Limb (tissue), 2 donors: ENCODE data around the gene MPP4.

ENCODE experiments used
- DNase-seq, 2 donors: peaks; one replicate each; pipeline ENCODE4 v3.0.0-alpha.2; 2016; ENCODE audit errors: extremely low spot score in 2 of 2

Gene MPP4

GRCh38 chr2:201631041-201631440, 67.4 kb downstream of the MPP4 start:
- no peak for DNase-seq

- no peak for DNase-seq
Observed at GRCh38 chr2:201630577-201630976, 67.9 kb downstream of the MPP4 start.

- no peak for DNase-seq
Observed at GRCh38 chr2:201628545-201628944, 69.9 kb downstream of the MPP4 start.

GRCh38 chr2:201622306-201622970, 76.0 kb downstream of the MPP4 start:
- DNase-seq: no peak

- no peak for DNase-seq
Observed at GRCh38 chr2:201621293-201621999, 77.0 kb downstream of the MPP4 start.

GRCh38 chr2:201618744-201619662, 79.4 kb downstream of the MPP4 start:
- peak; percentile 44 to 82 for DNase-seq

GRCh38 chr2:201608021-201608420, 90.4 kb downstream of the MPP4 start:
- DNase-seq: no peak

GRCh38 chr2:201607568-201607967, 90.9 kb downstream of the MPP4 start:
- DNase-seq: no peak

- no peak for DNase-seq
Observed at GRCh38 chr2:201600906-201601305, 97.5 kb downstream of the MPP4 start.

GRCh38 chr2:201597397-201597796, 101.0 kb downstream of the MPP4 start:
- DNase-seq: peak in 1 of 2 donors; percentile 20
